GM21529 (cell line): Measurements from ENCODE around the gene CAMKK1.
"Not testable (repeated sequence)": the region's sequence is repeated elsewhere in the genome, so short reads cannot be mapped to it uniquely, and the experiment has no call there.

Experiments used
- ATAC-seq: cut with Tn5 transposase; IDR thresholded peaks from one replicate; pipeline ENCODE4 v1.9.1; 2021; ENCODE audit not compliant: unreplicated experiment

Gene CAMKK1

GRCh38 chr17:3848229-3848835 is 44.5 kb downstream of the CAMKK1 start:
- ATAC-seq: no peak

DNA sequence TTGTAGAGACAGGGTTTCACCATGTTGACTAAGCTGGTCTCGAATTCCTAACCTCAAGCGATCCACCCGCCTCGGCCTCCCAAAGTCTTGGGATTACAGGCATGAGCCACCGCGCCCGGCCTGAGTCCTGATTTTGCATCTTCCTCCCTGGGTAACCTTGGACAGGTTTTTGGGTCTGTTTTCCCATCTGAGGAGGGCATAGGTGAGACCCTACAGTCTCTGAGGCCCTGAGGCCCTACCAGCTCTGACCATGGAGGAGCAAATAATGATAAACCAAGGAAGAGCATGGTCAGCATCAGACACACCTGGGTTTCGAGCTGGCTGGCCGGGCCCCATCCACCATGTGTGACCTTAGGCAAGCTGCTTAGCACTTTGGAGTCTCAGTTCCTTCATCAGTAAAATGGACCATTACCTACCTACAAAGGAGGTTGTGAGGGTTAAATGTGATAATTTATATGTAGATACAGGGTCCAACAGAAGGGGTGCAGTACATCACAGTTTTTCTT is 45.6 kb downstream of the CAMKK1 start:
- ATAC-seq: no peak

- ATAC-seq: no peak
These were observed 46.3 kb downstream of the CAMKK1 start for GRCh38 chr17:3846437-3847164.

DNA sequence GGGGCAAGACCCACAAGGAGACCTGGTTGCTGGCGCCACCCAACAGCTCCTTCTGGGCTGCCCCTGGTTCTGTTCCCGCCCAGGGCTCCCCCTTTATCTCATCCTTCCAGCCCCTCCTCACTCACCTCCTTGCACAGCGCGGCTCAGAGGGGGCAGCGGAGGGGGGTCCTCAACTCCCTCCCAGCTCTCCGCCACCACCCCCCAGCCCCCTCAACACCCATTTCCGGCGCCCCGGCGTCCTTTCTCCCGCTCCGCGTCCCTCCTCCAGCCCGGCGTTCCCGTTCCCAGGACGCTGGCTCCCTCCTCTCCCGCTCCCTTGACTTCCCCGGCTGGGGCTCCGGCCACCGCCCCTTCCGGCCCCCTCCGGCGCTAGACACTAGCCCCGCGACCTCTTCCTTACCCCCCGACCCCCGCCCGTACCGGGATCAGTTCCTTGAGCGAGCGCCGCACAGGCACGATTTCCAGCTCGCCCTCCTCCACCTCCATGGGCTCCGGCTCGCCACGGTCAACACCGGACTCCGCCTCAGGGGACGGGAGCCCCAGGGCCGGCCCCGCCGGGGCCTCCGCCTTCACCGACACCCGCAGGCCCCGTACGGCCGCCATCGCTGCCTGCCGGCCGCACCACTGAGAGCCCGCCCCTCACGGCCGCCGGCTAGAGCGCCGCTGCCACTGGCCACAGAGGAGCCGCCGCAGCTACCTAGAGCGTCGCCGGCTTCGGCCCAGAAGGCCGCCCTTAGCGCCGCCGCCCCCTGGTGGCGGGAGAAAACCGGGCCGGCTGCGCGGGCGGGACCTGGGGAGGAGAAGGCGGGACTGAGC is 47.0 kb downstream of the CAMKK1 start, which contains the start of gene NCBP3:
NCBP3 (minus strand) TSS at position 626 of the 816 bp plus-strand sequence; CDS start at position 603, 23 bp downstream.
- peak; percentile 90 for ATAC-seq

GRCh38 chr17:3845291-3845620 is 47.6 kb downstream of the CAMKK1 start:
- ATAC-seq: peak; percentile 17

DNA sequence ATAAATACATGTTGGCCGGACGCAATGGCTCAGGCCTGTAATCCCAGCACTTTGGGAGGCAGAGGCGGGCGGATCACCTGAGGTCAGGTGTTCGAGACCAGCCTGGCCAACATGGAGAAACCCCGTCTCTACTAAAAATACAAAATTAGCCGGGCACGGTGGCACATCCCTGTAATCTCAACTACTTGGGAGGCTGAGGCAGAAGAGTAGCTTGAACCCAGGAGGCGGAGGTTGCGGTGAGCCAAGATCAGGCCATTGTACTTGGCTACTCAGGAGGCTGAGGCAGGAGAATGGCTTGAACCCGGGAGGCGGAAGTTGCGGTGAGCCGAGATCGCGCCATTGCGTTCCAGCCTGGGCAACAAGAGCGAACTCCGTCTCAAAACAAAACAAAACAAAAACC is 48.3 kb downstream of the CAMKK1 start:
- not testable (repeated sequence) for ATAC-seq

DNA sequence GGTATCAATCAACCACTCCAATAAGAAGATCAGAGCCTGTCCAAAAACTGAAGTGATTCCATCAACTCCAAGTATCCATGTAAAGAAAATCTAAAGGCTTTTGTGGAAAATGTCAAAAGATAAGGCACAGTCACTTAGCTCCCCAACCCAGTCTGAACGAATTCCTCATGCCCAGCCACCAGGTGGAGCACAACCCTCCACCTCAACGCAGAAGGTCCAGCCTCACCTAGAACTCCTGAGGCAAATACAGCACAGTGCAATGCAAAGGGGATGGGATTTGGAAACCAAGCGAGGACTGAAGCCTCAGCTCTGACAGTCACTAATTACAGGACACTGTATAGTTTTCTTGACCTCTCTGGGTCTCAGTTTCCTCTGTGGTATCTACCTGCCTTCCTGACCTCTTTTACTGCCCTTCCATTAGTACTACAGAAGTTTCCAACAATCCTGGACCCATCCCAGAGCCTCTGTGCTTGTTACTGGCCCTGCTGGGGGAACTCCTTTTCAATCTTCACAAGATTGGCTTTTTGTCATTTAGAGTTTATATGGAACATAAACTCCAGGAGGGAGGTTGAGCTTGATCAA is 48.8 kb downstream of the CAMKK1 start:
- ATAC-seq: no peak

- ATAC-seq: no peak
These were observed 54.6 kb downstream of the CAMKK1 start for GRCh38 chr17:3838206-3838605.

- no peak for ATAC-seq
These were observed 56.3 kb downstream of the CAMKK1 start for GRCh38 chr17:3836551-3836950.

GRCh38 chr17:3835410-3836229 is 57.2 kb downstream of the CAMKK1 start:
- no peak for ATAC-seq

DNA sequence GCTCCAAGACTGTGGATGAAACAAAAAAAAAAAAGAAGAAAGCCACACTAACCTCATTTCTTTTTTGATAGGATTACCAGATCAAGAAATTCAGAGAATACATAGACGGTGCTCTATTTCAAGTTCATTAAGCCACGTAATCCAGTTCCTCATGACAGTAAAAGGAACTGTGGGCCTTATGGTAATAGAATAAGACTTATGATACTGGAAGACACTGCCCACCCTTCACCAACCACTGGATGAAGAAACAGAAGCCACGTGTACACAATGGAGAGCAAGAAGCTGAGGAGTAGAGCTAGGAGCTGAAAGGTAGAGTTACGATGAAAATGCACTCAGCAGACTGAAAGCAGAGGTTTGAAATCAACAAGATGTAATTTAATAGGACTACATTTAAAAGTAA is 58.0 kb downstream of the CAMKK1 start:
- ATAC-seq: no peak

DNA sequence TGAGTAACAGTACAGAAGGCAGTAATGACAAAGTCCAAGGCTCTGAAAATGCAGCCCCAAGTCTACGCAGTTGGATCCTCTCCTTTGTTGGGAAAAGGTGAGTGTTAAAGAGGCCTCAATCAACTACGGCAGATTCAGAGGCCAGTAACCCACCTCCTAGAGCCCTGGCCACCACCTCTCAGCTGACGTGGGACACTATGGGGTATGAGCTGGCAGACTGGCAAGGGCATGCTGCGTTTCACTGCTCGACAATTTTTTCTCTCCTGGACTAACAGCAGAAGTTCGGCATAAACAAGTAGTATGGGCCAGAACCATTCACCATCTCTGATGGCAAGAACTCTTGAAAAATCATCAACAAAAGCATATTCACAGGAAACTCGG is 64.0 kb downstream of the CAMKK1 start:
- ATAC-seq: no peak

DNA sequence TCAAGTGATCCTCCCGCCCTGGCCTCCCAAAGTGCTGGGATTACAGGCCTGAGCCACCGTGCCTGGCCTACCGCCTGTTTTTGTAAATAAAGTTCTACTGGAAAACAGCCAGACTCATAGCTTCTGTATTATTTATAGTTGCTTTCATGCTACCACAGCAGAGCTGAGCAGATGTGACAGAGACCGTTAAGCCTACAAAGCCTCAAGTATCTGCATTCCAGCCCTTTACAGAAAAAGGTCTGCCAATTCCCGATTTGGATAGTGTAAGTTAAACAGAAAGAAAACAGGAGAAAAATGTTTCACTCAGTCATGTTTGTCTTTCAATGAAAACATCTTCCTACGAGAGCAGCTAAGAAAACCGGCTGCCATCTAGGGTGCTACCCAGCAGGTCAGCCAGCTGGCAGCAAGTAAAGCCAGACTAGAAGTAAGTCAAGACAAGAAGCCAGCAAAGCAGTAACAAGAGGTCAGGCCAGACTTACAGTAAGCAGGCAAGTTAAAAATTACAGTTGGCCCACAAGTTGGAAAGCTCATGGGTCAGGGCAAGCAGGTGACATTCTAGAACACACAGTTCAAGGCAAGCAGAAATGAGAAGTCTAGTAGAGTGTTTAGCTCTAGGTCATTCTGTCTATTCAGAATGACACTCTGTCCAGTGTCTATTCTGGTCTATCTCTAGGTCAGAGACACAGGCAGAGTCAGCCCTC is 64.6 kb downstream of the CAMKK1 start:
- no peak for ATAC-seq

- ATAC-seq: no peak
These were observed 65.6 kb downstream of the CAMKK1 start for GRCh38 chr17:3827124-3827773.

- no peak for ATAC-seq
These were observed 66.7 kb downstream of the CAMKK1 start for GRCh38 chr17:3826191-3826590.

DNA sequence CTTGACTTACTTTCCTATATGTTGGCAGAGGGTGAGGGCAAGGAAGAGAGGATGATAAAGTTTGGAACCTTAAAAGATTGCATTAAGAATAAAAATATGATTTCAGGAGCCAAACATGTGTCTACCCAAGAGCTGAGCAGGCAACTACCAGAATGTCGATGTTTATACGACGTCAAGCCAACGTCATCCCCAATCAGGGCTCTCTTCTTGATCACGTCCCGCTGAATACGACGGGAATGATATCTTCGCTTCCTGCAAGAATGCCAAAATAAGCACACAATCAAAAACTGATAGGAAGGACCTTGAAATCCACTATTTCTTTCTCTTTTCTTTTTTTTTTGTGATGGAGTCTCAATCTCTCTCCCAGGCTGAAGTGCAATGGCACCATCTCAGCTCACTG is 71.8 kb downstream of the CAMKK1 start:
- ATAC-seq: no peak

- no peak for ATAC-seq
These were observed 74.1 kb downstream of the CAMKK1 start for GRCh38 chr17:3818786-3819185.

DNA sequence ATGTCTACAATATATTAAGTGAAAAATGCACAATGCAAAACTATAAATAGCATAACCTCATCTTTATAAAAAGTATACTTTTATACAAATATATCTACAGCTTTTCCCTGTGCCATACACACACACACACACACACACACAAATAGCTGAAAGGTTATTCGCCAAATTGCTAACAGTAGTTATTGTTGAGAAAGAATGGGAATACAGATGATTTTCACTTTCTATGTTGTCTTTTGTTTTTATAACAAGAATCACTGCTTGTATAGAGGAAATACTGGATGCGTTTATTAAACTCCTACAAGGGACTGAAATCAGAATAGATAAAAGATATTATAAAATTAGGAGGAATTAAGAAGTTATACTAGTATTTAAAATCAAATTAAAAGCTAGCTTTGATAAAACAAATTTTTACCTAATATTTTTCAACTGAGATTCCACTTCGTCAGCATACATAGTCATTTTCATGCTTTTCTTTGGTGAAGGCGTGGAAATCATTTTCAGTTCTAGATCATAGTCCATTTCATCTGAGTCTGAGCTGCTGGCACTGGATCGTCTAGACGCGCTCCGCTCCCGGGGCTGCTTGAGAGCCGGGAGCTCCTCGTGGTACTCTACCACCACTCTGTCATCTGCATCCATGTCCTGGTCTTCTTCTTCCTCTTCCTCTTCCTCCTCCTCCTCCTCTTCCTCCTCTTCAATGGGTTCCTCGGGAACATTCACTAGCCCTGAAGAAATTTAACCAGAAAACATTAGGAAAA is 74.8 kb downstream of the CAMKK1 start:
- ATAC-seq: no peak

DNA sequence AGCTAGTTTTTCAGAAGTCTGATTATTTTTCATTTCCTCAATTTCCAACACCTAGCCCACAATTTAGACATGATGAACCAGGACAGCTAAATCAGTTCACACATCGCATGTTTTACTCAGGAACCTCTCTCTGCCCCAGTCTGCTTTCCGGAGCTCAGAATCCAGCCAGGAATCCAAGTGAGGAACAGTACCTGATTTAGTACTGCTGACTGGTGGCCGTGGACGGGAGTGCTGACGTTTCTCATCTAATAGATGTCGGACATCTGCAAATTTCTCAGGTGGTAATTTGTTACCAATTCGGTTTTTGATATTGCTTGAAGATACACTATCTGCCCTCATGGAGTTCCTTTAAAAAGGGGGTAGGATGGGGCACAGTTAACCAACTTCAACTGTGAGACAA is 76.9 kb downstream of the CAMKK1 start:
- no peak for ATAC-seq
